Cerebellar cortex (tissue), 1 donor: ENCODE measurements around the gene PSTPIP2.
"Not testable (repeated sequence)": the region's sequence is repeated elsewhere in the genome, so short reads cannot be mapped to it uniquely, and the experiment has no call there.

Source experiments
- DNase-seq: peaks from one replicate; pipeline ENCODE4 v3.0.0-alpha.2; 2015; ENCODE audit warnings: low spot score

The PSTPIP2 gene

GRCh38 chr18:45984546-45985235, 87.4 kb downstream of the PSTPIP2 start:
- no peak for DNase-seq

DNA sequence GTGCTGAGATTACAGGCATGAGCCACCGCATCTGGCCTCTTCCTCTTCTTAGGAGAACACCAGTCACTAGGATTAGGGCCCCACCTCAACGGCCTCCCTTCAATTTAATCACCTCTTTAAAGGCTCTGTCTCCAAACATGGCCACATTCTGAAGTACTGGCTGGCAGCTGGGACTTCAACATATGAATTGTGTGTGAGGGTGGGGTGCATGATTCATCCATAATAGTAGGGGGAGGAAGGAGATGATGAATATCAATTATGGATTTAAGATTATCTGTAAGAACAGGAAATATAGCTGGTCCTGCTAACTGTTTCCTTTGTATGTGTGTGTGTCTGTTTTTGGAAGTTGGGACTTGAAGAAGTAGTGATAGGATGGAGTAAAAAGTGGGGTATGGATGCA, 90.2 kb downstream of the PSTPIP2 start:
- DNase-seq: no peak

GRCh38 chr18:45980229-45980628, 91.8 kb downstream of the PSTPIP2 start:
- DNase-seq: no peak

DNA sequence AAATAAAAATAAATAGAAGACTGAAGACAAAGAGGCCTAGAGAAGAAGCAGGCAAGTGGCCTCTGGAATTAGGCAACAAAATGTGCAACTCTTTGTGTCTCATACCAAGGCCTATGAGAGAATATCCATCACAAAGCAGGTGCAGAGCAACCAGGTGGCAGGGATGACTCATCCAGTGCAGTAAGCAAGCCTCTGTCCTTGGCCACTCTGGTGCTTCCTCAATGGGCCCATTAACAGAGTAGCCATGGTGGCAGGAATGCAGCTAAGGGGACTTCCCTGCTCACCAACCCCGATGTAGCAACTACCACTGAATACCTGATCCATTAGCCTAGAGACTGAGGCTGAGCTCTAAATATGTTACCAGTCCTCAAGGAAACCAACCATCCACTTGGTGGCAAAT, 94.0 kb downstream of the PSTPIP2 start:
- no peak for DNase-seq

DNA sequence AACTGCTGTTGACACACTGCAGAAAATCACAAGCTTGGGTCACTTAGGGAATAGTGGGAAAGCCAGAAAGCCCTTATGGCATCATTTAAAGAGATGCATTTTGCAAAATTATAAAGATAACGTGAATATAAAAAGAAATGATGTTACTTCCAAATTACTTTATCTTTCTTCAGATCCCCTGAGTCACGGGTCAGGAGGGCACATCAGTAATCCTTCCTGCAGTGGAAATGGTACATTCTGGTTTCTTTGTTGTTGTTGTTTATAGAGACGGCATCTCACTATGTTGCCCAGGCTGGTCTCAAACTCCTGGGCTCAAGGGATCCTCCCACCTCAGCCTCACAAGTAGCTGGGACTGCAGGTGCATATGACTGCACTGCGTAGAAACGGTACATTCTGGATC, 95.1 kb downstream of the PSTPIP2 start:
- no peak for DNase-seq

DNA sequence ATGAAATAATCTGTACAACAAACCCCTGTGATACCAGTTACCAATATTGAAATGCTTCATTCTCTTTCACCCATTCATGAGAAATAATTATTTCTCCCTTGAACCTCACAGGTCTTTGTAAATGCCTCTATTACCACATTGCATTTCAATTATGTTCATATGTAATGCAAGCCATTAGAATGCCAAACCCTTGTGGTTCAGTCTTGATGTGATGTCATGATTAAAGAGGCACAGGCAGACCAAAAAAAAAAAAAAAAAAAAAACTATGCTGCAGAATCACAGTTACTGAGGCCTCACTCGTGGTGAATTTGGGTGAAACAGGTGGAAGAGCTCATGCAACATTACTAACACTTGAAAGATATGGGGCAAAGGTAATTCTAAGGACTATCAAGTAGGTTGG, 95.5 kb downstream of the PSTPIP2 start:
- DNase-seq: no peak

DNA sequence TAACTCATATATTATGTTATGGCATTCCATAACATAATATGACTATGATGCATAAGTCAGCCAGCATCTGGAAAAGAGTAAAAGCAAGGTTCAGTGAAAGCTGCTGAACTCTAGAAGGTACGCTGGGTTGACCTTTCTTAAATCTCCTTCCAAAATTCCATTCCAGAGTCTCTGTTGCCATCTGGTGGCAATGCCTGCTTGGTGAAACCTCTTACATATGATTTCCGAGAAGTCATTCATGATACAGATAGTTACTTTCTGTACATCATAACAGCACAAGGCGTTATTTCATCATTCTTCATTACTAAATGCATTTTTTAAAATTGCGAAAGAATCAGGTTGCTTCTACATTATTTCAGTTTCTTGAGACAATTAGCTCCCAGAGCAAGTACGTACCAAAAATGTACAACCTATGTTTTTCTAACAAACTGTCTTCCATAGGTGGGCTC, 97.9 kb downstream of the PSTPIP2 start:
- peak; percentile 78 for DNase-seq

GRCh38 chr18:45967007-45967706, 104.9 kb downstream of the PSTPIP2 start, which contains the start of gene EPG5:
Gene EPG5 (minus strand): TSS chr18:45967329. CDS start chr18:45967239, 90 bp downstream.
- DNase-seq: peak; percentile 97

- not testable (repeated sequence) for DNase-seq
Observed at GRCh38 chr18:45964913-45965312, 107.1 kb downstream of the PSTPIP2 start.

DNA sequence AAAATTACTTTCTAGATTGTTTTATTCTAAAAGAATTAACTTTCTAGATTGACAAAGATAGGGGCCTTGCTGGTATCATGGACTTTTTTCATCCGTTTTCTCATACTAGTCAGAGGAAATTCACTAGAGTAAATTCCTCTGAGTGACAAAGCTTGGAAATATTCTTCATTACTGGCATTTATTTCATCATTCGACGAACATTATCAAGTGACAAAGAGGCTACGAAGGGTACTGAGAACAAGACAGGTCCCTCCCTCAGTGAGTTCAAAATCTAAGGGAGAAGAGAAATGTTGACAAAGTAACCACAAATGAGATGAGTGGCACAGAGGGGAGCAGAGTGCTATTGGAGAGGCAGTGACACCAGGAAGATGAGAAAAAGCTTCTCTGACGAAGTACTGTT, 109.2 kb downstream of the PSTPIP2 start:
- no peak for DNase-seq

- DNase-seq: no peak
Observed at GRCh38 chr18:45962461-45962860, 109.6 kb downstream of the PSTPIP2 start.

GRCh38 chr18:45959484-45959883, 112.6 kb downstream of the PSTPIP2 start:
- DNase-seq: not testable (repeated sequence)

GRCh38 chr18:45958730-45959129, 113.3 kb downstream of the PSTPIP2 start:
- DNase-seq: no peak

DNA sequence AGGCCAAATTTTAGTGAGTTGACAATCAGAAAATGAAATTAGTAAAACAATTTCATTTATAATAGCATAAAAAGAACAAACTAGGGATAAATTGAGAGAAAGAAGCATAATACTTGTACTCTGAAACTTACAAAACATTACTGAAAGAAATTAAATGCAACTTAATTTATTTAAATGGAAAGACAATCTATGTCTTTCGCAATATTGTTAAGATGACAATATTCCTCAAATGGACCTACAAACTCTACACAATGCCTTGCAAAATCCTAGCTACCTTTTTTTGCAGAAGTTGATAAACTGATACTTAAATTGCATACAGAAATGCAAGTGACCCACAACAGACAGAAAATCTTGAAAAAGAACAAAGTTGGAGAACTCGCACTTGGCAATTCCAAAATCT, 114.0 kb downstream of the PSTPIP2 start:
- no peak for DNase-seq

GRCh38 chr18:45957100-45957499, 115.0 kb downstream of the PSTPIP2 start:
- no peak for DNase-seq

DNA sequence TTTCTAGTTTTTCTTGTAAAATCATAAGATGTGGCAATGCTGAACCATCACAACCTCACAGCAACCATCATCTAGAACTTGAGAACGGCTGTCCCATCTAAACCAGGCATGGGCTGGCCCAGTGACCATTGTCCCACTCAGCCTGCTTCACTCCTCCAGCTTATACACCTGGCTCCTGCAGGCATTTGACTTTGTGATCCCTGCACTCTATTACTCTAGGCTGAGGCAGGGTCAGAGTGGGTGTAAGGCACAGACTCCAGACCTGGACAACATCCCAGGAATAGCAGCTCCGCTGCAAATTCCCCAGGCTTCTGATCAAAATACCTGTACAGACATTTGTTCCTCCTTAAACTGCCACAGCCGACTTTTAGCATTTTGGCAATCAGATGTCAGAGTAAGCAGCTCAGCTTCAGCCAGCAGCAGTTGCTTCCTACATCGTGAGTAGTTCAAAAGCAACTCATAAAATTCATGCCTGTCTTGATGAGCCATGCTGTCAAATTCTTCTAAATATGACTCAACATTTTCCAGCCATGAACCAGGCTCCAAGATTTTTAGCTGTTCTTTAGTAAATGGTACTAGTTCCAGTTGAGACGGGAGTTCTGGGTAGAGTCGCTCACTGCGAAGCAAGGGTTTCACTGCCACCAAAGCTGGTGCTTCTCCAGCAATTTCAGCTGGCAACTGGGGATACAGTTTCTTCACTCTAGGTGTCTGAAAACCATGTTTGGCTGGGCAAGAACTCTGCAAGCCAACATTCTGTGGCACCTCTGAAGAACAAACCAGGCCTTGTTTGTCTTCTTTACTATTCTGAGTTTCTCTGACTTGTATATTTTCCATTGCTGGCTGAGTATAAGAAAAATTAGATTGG, 117.8 kb downstream of the PSTPIP2 start:
- no peak for DNase-seq

DNA sequence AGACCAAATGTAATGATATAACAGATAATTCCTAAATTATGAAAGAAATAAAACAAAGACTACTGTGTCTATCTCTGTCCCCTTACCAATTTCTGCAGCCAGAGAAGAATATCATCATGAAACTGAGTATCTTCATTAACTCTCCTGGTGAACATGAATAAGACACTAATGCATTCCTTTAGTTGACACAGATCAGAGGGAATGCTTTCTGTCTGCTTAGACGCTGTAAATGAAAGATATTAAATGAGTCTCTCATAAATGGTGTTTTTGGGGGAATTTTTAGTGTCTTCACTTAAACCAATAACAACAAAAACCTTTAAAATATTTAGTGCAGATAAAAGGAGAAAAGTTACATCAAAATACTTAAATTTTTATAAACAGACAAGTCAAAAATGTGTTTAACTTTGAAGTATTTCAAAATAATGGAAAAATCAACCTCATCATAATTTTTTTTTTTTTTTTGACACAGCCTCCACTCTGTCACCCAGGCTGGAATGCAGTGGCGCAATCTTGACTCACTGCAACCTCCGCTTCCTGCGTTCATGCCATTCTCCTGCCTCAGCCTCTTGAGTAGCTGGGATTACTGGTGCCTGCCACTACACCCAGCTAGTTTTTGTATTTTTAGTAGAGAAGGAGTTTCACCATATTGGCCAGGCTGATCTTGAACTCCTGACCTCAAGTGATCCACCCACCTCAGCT, 120.9 kb downstream of the PSTPIP2 start:
- no peak for DNase-seq

GRCh38 chr18:45945669-45946068, 126.4 kb downstream of the PSTPIP2 start:
- DNase-seq: no peak

GRCh38 chr18:45940724-45941123, 131.3 kb downstream of the PSTPIP2 start:
- no peak for DNase-seq

- DNase-seq: no peak
Observed at GRCh38 chr18:45939236-45939635, 132.8 kb downstream of the PSTPIP2 start.

GRCh38 chr18:45938488-45938935, 133.5 kb downstream of the PSTPIP2 start:
- DNase-seq: no peak
